GM19351 (cell line): Measurements from ENCODE around the gene NEK4.
"Not testable (repeated sequence)": the region's sequence is repeated elsewhere in the genome, so short reads cannot be mapped to it uniquely, and the experiment has no call there.

Source experiments
- ATAC-seq: cut with Tn5 transposase; IDR thresholded peaks from one replicate; pipeline ENCODE4 v1.9.1; 2021; ENCODE audit warnings: mild to moderate bottlenecking, moderate library complexity; ENCODE audit not compliant: unreplicated experiment

The NEK4 gene

GRCh38 chr3:52679811-52680210 lies 90.9 kb downstream of the NEK4 start:
- no peak for ATAC-seq

GRCh38 chr3:52679199-52679538 lies 91.6 kb downstream of the NEK4 start:
- no peak for ATAC-seq

- no peak for ATAC-seq
Measured at GRCh38 chr3:52678265-52679198, 92.2 kb downstream of the NEK4 start.

- ATAC-seq: not testable (repeated sequence)
Measured at GRCh38 chr3:52676201-52676600, 94.5 kb downstream of the NEK4 start.

GRCh38 chr3:52671676-52672075 lies 99.1 kb downstream of the NEK4 start:
- no peak for ATAC-seq

- peak; percentile 92 for ATAC-seq
Measured at GRCh38 chr3:52670621-52671521, 99.9 kb downstream of the NEK4 start.

- no peak for ATAC-seq
Measured at GRCh38 chr3:52663098-52663497, 107.6 kb downstream of the NEK4 start.

GRCh38 chr3:52660046-52660445 lies 110.7 kb downstream of the NEK4 start:
- ATAC-seq: no peak
